Body of pancreas (tissue), 4 donors: ENCODE measurements around the gene LAP3. TPM values are rescaled to one million over a fixed set of nuclear protein-coding genes. Genes with fewer than 3 reads are reported as not detected.

Source experiments
- ATAC-seq: fragments of 150-250 bp; one replicate; pipeline ENCODE4 v1.9.1; 2016
- DNase-seq, 4 donors: peaks; one replicate each; pipeline ENCODE4 v3.0.0-alpha.2; 2019
- H3K27ac ChIP-seq, 4 donors: fragments of 200-600 bp; sonication (generic); 1 replicate in 3 of 4; 2 replicates in 1 of 4; pipeline versions ENCODE4 v1.5.1 to v1.6.1; 2016 to 2019; ENCODE audit warnings: mild to moderate bottlenecking in 1 of 4, mixed read lengths in 1 of 4, moderate library complexity in 1 of 4
- H3K27me3 ChIP-seq, 2 donors: fragments of 200-600 bp; sonication (generic); one replicate each; pipeline ENCODE4 v1.6.0; 2016; ENCODE audit warnings: mild to moderate bottlenecking in 1 of 2
- H3K36me3 ChIP-seq, 2 donors: fragments of 200-600 bp; sonication (generic); replicated peaks in 1 of 2; 2 replicates each; pipeline ENCODE4 v1.5.1; 2016; ENCODE audit warnings: low read depth in 2 of 2; ENCODE audit not compliant: insufficient read depth in 1 of 2
- H3K4me1 ChIP-seq: fragments of 200-600 bp; sonication (generic); one replicate; pipeline ENCODE4 v1.6.0; 2016
- H3K4me3 ChIP-seq, 2 donors: fragments of 200-600 bp; sonication (generic); 1 replicate in 1 of 2; 2 replicates in 1 of 2; pipeline ENCODE4 v1.5.1; 2016 to 2019
- H3K9me3 ChIP-seq, 3 donors: fragments of 200-600 bp; sonication (generic); 1 replicate in 2 of 3; 2 replicates in 1 of 3; pipeline ENCODE4 v1.5.1; 2016
- POLR2A ChIP-seq, 3 donors: fragments of 450-650 bp; IDR thresholded peaks; one replicate each; pipeline ENCODE4 v1.6.1; 2016; ENCODE audit warnings: antibody characterized with exemption in 3 of 3, mild to moderate bottlenecking in 2 of 3
- WGBS, 2 donors: methylation state at CpG; one replicate each; pipeline ENCODE4 v1.1.5; 2017; 5-methylcytosine and 5-hydroxymethylcytosine counted together
- intact Hi-C: fragments of 100-400 bp; cut with DNase I; formaldehyde crosslinking; loops from one replicate; pipeline ENCODE4 v1.15.1; 2023
- total RNA-seq, 2 donors: library from RNA; depleted of rRNA; stranded (reverse); fragments of >200 nt; gene quantifications; one replicate each; pipeline ENCODE4 v1.1.0, GENCODE V29; 2016
- TF ChIP-seq, protein P1 (sequence below), 7 experiments: fragments of 450-650 bp in 4 of 7; fragments of 200-600 bp in 3 of 7; sonication (generic) in 3 of 7; IDR thresholded peaks; one replicate each; pipeline ENCODE4 v1.5.1; 2016 to 2019; ENCODE audit warnings: antibody characterized with exemption in 7 of 7

LAP3 gene
- total RNA-seq, 2 donors from 2014 or later = 28.0 to 28.8 TPM

DNA sequence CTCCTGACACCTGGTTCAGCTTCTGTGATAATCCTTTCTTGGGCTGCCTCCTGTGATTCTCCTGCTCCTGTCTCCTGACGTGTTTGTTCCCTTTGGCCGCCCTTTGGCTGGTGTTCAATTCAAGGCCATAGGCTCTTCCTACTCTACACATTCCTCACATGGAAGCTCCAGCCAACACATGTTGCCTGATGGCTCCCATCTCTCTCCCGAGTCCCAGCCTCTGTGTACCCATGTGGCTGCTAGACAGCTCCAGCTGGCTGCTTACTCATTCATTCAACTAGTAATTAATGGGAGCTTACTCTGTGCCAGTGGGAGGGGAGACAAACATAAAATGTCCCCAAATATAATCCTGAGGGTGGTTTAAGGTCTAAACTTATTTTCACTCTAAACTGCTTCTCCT is 28.2 kb downstream of the LAP3 start:
- 71 to 80% methylated on average over 3 of the region's 3 CpGs for WGBS, 2 donors
- H3K36me3 ChIP-seq = peaks cover 0 to 12% of the 10 kb centered on the region in 2 donors
- ATAC-seq = no peak
- H3K4me3 ChIP-seq = no peak overlapping the region
- no peak overlapping the region for H3K27ac ChIP-seq
- DNase-seq = no peak
- H3K4me1 ChIP-seq = no peaks in the 10 kb centered on the region
- intact Hi-C loops = no loop called here
- H3K27me3 ChIP-seq = no peaks in the 10 kb centered on the region
- no peaks in the 10 kb centered on the region for H3K9me3 ChIP-seq
- TF ChIP-seq, protein P1, sequence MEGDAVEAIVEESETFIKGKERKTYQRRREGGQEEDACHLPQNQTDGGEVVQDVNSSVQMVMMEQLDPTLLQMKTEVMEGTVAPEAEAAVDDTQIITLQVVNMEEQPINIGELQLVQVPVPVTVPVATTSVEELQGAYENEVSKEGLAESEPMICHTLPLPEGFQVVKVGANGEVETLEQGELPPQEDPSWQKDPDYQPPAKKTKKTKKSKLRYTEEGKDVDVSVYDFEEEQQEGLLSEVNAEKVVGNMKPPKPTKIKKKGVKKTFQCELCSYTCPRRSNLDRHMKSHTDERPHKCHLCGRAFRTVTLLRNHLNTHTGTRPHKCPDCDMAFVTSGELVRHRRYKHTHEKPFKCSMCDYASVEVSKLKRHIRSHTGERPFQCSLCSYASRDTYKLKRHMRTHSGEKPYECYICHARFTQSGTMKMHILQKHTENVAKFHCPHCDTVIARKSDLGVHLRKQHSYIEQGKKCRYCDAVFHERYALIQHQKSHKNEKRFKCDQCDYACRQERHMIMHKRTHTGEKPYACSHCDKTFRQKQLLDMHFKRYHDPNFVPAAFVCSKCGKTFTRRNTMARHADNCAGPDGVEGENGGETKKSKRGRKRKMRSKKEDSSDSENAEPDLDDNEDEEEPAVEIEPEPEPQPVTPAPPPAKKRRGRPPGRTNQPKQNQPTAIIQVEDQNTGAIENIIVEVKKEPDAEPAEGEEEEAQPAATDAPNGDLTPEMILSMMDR (IDR thresholded peaks at IDR 0.05) = no peak
- no peak for TF ChIP-seq POLR2A (IDR thresholded peaks at IDR 0.05)

DNA sequence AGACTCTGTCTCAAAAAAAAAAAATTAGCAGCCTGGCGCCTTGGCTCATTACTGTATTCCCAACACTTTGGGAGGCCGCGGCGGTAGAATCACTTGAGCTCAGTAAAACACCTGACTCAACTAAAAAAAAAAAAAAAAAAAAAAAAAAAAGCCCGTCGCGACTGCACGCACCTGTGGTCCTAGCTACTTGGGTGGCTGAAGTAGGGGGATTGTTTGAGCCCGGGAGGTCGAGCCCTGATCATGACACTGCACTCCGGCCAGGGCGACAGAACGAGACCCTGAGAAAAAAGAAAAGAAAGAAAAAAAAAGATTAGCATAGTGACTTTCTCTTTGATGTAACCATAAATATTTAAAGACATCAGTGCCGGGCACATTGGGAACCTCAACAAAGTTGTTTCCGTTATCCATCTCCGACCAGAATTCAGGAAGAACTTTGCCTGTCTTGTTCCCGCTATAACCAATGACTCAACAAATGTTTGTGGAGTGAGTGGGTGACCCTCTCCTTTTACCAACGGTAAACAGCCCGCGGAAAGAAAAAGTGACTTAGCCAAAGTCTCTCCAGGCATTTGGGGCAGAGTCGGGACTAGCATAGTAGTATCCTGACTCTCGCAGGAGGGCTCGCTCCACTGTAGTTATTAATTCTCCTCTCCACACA is 36.9 kb downstream of the LAP3 start:
- Histone ChIP-seq H3K9me3 (no peaks in the 10 kb centered on the region), H3K4me1 (peaks cover 36% of the 10 kb centered on the region), H3K27me3 (no peaks in the 10 kb centered on the region), H3K36me3 (no peaks in the 10 kb centered on the region), H3K27ac (peak overlapping the region; percentile 26 to 76 (median 72)), H3K4me3 (peak overlapping the region; percentile 64 to 71)
- no peak for TF ChIP-seq POLR2A (IDR thresholded peaks at IDR 0.05)
- TF ChIP-seq, protein P1 (IDR thresholded peaks at IDR 0.05) = no peak
- peak in 2 of 4 donors; percentile 18 to 29 for DNase-seq
- 2 to 4% methylated on average over 23 of the region's 23 CpGs for WGBS, 2 donors
- ATAC-seq = peak; percentile 74
- intact Hi-C loops = no loop called here

DNA sequence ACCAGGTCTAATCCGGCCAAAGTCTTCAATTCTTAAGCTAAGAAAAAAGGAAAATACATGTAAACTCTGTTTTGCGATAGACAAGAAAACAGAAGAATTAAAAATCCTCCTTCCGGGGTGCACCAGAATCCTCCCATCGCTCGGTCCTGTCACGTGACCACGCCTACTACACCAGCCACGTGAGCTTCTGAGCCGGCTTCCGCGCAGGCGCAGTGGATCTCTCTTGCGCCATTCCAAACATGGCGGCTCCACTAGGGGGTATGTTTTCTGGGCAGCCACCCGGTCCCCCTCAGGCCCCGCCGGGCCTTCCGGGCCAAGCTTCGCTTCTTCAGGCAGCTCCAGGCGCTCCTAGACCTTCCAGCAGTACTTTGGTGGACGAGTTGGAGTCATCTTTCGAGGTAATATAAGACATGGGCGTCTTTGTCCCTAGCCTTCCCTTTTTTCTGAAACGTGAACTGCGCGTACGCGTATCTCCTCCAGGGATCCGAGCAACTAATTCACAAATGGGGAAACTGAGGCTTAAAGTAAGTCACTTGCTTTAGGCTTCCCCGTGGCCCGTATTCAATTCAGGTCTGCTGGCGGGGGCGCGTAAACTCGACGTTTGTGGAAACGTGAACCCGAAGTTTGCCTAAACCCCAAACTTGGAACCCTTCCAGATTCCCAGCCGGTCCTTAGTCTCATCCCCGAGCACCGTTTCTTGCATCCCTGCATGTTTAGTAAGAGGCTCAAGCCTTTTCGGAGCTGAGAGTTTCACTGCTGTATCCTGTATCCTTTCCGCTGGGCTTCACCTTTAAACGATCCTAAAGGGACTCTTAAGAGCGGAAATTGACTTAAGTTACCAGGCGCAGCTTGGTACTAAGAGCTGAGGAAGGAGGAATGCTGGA is 37.7 kb downstream of the LAP3 start, which contains the start of gene MED28:
Gene MED28 (plus strand): TSS at position 226 of the 884 bp plus-strand sequence. CDS start 14 bp downstream, at position 240.
- no peaks in the 10 kb centered on the region for H3K9me3 ChIP-seq
- peak; percentile 63 to 93 (median 91) for TF ChIP-seq POLR2A (IDR thresholded peaks at IDR 0.05)
- TF ChIP-seq, protein P1 (IDR thresholded peaks at IDR 0.05) = peak in 4 of 7 experiments; percentile 7 to 31 (median 18)
- H3K36me3 ChIP-seq = no peaks in the 10 kb centered on the region
- H3K27ac ChIP-seq = peak within 1 kb of the TSS; percentile 26 to 76 (median 72)
- H3K4me1 ChIP-seq = peaks cover 43% of the 10 kb centered on the region
- peak; percentile 96 to 98 (median 98) for DNase-seq
- peak within 1 kb of the TSS; percentile 64 to 71 for H3K4me3 ChIP-seq
- ATAC-seq = peak; percentile 98
- intact Hi-C loops = no loop called here
- H3K27me3 ChIP-seq = no peaks in the 10 kb centered on the region
- WGBS, 2 donors = 0% methylated on average over 40 to 46 of the region's 46 CpGs

DNA sequence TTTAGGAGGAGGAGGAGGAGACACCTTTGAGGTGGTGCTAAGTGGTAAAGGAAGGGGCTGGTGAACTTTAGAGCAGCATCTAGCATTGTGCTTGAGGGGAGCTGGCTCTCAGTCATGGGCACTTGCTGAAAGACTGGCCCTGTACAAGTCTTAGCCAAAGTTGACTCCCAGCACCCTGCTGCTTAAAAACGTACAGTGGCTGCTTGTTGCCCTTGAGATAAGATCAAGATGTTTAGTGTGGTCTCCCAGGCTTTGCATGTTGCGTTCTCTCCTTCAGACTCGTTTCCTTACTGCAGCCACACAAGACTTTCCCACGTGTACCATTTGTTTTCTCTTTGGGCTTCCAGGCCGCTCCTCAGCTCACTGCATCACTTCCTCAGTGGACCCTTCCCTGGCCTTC is 39.3 kb downstream of the LAP3 start:
- Histone ChIP-seq H3K36me3 (no peaks in the 10 kb centered on the region), H3K9me3 (no peaks in the 10 kb centered on the region), H3K4me1 (peaks cover 43% of the 10 kb centered on the region), H3K27me3 (no peaks in the 10 kb centered on the region), H3K27ac (no peak overlapping the region), H3K4me3 (no peak overlapping the region)
- intact Hi-C loops = no loop called here
- no peak for TF ChIP-seq POLR2A (IDR thresholded peaks at IDR 0.05)
- TF ChIP-seq, protein P1 (IDR thresholded peaks at IDR 0.05) = no peak
- ATAC-seq (no peak), DNase-seq (no peak)
- 41 to 58% methylated on average over 5 of the region's 5 CpGs for WGBS, 2 donors
